ENCODE results near the gene ABCC4.

ABCC4 gene

GRCh38 chr13:95301183-95301967 lies at the start of gene ABCC4:
ABCC4 (minus strand) TSS chr13:95301451; CDS start chr13:95301314, 137 bp downstream.
- H3K27ac ChIP-seq (ENCODE audit: low read length), result no peak within 1 kb of the TSS
- H3K27me3 ChIP-seq (ENCODE audit: insufficient read depth, low read length), result peaks cover 32% of the 10 kb centered on the region
- peak within 1 kb of the TSS; percentile 83 for H3K4me3 ChIP-seq (ENCODE audit: low read length)
- H3K9ac ChIP-seq (ENCODE audit: low read depth, low read length), result peak within 1 kb of the TSS; percentile 60
- no peaks in the 10 kb centered on the region; the same call in 1 of the 2 replicates for H3K9me3 ChIP-seq (ENCODE audit: insufficient read depth, low read depth, low read length)
- H3K4me1 ChIP-seq (ENCODE audit: insufficient read depth, low read length), result no peaks in the 10 kb centered on the region
- no peaks in the 10 kb centered on the region for H3K36me3 ChIP-seq (ENCODE audit: insufficient read depth, low read depth, low read length)

GRCh38 chr13:95349267-95349666 lies 48.0 kb upstream of the ABCC4 start:
- no peak overlapping the region for H3K9ac ChIP-seq (ENCODE audit: low read depth, low read length)
- no peak overlapping the region for H3K4me3 ChIP-seq (ENCODE audit: low read length)
- no peaks in the 10 kb centered on the region for H3K27me3 ChIP-seq (ENCODE audit: insufficient read depth, low read length)
- no peaks in the 10 kb centered on the region for H3K4me1 ChIP-seq (ENCODE audit: insufficient read depth, low read length)
- no peaks in the 10 kb centered on the region for H3K9me3 ChIP-seq (ENCODE audit: insufficient read depth, low read depth, low read length)
- no peaks in the 10 kb centered on the region for H3K36me3 ChIP-seq (ENCODE audit: insufficient read depth, low read depth, low read length)
- no peak overlapping the region for H3K27ac ChIP-seq (ENCODE audit: low read length)

GRCh38 chr13:95343944-95344343 lies 42.7 kb upstream of the ABCC4 start:
- no peaks in the 10 kb centered on the region for H3K9me3 ChIP-seq (ENCODE audit: insufficient read depth, low read depth, low read length)
- no peaks in the 10 kb centered on the region for H3K4me1 ChIP-seq (ENCODE audit: insufficient read depth, low read length)
- no peaks in the 10 kb centered on the region for H3K36me3 ChIP-seq (ENCODE audit: insufficient read depth, low read depth, low read length)
- H3K27ac ChIP-seq (ENCODE audit: low read length), result no peak overlapping the region
- no peak overlapping the region for H3K4me3 ChIP-seq (ENCODE audit: low read length)
- no peak overlapping the region for H3K9ac ChIP-seq (ENCODE audit: low read depth, low read length)
- H3K27me3 ChIP-seq (ENCODE audit: insufficient read depth, low read length), result no peaks in the 10 kb centered on the region

GRCh38 chr13:95341441-95341840 lies 40.2 kb upstream of the ABCC4 start:
- Histone ChIP-seq H3K9ac (ENCODE audit: low read depth, low read length) (no peak overlapping the region), H3K36me3 (ENCODE audit: insufficient read depth, low read depth, low read length) (no peaks in the 10 kb centered on the region), H3K4me1 (ENCODE audit: insufficient read depth, low read length) (no peaks in the 10 kb centered on the region), H3K4me3 (ENCODE audit: low read length) (no peak overlapping the region), H3K27ac (ENCODE audit: low read length) (no peak overlapping the region), H3K27me3 (ENCODE audit: insufficient read depth, low read length) (no peaks in the 10 kb centered on the region), H3K9me3 (ENCODE audit: insufficient read depth, low read depth, low read length) (no peaks in the 10 kb centered on the region)

- H3K36me3 ChIP-seq (ENCODE audit: insufficient read depth, low read depth, low read length), result no peaks in the 10 kb centered on the region
- H3K27ac ChIP-seq (ENCODE audit: low read length), result no peak overlapping the region
- H3K4me1 ChIP-seq (ENCODE audit: insufficient read depth, low read length), result no peaks in the 10 kb centered on the region
- no peaks in the 10 kb centered on the region for H3K9me3 ChIP-seq (ENCODE audit: insufficient read depth, low read depth, low read length)
- no peaks in the 10 kb centered on the region for H3K27me3 ChIP-seq (ENCODE audit: insufficient read depth, low read length)
- H3K4me3 ChIP-seq (ENCODE audit: low read length), result no peak overlapping the region
- H3K9ac ChIP-seq (ENCODE audit: low read depth, low read length), result no peak overlapping the region
These were observed 37.7 kb upstream of the ABCC4 start for GRCh38 chr13:95338905-95339304.

- no peak overlapping the region for H3K4me3 ChIP-seq (ENCODE audit: low read length)
- no peak overlapping the region for H3K27ac ChIP-seq (ENCODE audit: low read length)
- no peaks in the 10 kb centered on the region for H3K36me3 ChIP-seq (ENCODE audit: insufficient read depth, low read depth, low read length)
These were observed 36.3 kb upstream of the ABCC4 start for GRCh38 chr13:95337597-95337996.

GRCh38 chr13:95335667-95336066 lies 34.4 kb upstream of the ABCC4 start:
- Histone ChIP-seq H3K27ac (ENCODE audit: low read length) (no peak overlapping the region), H3K4me3 (ENCODE audit: low read length) (no peak overlapping the region), H3K9me3 (ENCODE audit: insufficient read depth, low read depth, low read length) (no peaks in the 10 kb centered on the region), H3K27me3 (ENCODE audit: insufficient read depth, low read length) (no peaks in the 10 kb centered on the region), H3K9ac (ENCODE audit: low read depth, low read length) (no peak overlapping the region), H3K36me3 (ENCODE audit: insufficient read depth, low read depth, low read length) (no peaks in the 10 kb centered on the region), H3K4me1 (ENCODE audit: insufficient read depth, low read length) (no peaks in the 10 kb centered on the region)

More at GRCh38 chr13:95337597-95337996, 36.3 kb upstream of the ABCC4 start:
- Histone ChIP-seq H3K27me3 (ENCODE audit: insufficient read depth, low read length) (no peaks in the 10 kb centered on the region), H3K9ac (ENCODE audit: low read depth, low read length) (no peak overlapping the region), H3K9me3 (ENCODE audit: insufficient read depth, low read depth, low read length) (no peaks in the 10 kb centered on the region), H3K4me1 (ENCODE audit: insufficient read depth, low read length) (no peaks in the 10 kb centered on the region)

GRCh38 chr13:95328386-95328785 lies 27.1 kb upstream of the ABCC4 start:
- Histone ChIP-seq H3K4me1 (ENCODE audit: insufficient read depth, low read length) (no peaks in the 10 kb centered on the region), H3K9me3 (ENCODE audit: insufficient read depth, low read depth, low read length) (no peaks in the 10 kb centered on the region), H3K4me3 (ENCODE audit: low read length) (no peak overlapping the region), H3K9ac (ENCODE audit: low read depth, low read length) (no peak overlapping the region), H3K27me3 (ENCODE audit: insufficient read depth, low read length) (no peaks in the 10 kb centered on the region), H3K27ac (ENCODE audit: low read length) (no peak overlapping the region), H3K36me3 (ENCODE audit: insufficient read depth, low read depth, low read length) (no peaks in the 10 kb centered on the region)

GRCh38 chr13:95327190-95327589 lies 25.9 kb upstream of the ABCC4 start:
- Histone ChIP-seq H3K4me1 (ENCODE audit: insufficient read depth, low read length) (no peaks in the 10 kb centered on the region), H3K4me3 (ENCODE audit: low read length) (no peak overlapping the region), H3K27ac (ENCODE audit: low read length) (no peak overlapping the region), H3K36me3 (ENCODE audit: insufficient read depth, low read depth, low read length) (no peaks in the 10 kb centered on the region), H3K9me3 (ENCODE audit: insufficient read depth, low read depth, low read length) (no peaks in the 10 kb centered on the region), H3K27me3 (ENCODE audit: insufficient read depth, low read length) (no peaks in the 10 kb centered on the region), H3K9ac (ENCODE audit: low read depth, low read length) (no peak overlapping the region)

GRCh38 chr13:95326695-95327094 lies 25.4 kb upstream of the ABCC4 start:
- Histone ChIP-seq H3K27me3 (ENCODE audit: insufficient read depth, low read length) (no peaks in the 10 kb centered on the region), H3K36me3 (ENCODE audit: insufficient read depth, low read depth, low read length) (no peaks in the 10 kb centered on the region), H3K4me1 (ENCODE audit: insufficient read depth, low read length) (no peaks in the 10 kb centered on the region), H3K4me3 (ENCODE audit: low read length) (no peak overlapping the region), H3K9ac (ENCODE audit: low read depth, low read length) (no peak overlapping the region), H3K9me3 (ENCODE audit: insufficient read depth, low read depth, low read length) (no peaks in the 10 kb centered on the region), H3K27ac (ENCODE audit: low read length) (no peak overlapping the region)

- Histone ChIP-seq H3K4me3 (ENCODE audit: low read length) (no peak overlapping the region), H3K9me3 (ENCODE audit: insufficient read depth, low read depth, low read length) (no peaks in the 10 kb centered on the region), H3K9ac (ENCODE audit: low read depth, low read length) (no peak overlapping the region), H3K36me3 (ENCODE audit: insufficient read depth, low read depth, low read length) (no peaks in the 10 kb centered on the region), H3K27me3 (ENCODE audit: insufficient read depth, low read length) (no peaks in the 10 kb centered on the region), H3K27ac (ENCODE audit: low read length) (no peak overlapping the region), H3K4me1 (ENCODE audit: insufficient read depth, low read length) (no peaks in the 10 kb centered on the region)
These were observed 24.2 kb upstream of the ABCC4 start for GRCh38 chr13:95325485-95325884.

GRCh38 chr13:95323930-95324662 lies 22.8 kb upstream of the ABCC4 start:
- Histone ChIP-seq H3K4me3 (ENCODE audit: low read length) (no peak overlapping the region), H3K27me3 (ENCODE audit: insufficient read depth, low read length) (no peaks in the 10 kb centered on the region), H3K9me3 (ENCODE audit: insufficient read depth, low read depth, low read length) (no peaks in the 10 kb centered on the region), H3K4me1 (ENCODE audit: insufficient read depth, low read length) (no peaks in the 10 kb centered on the region), H3K9ac (ENCODE audit: low read depth, low read length) (no peak overlapping the region), H3K27ac (ENCODE audit: low read length) (no peak overlapping the region), H3K36me3 (ENCODE audit: insufficient read depth, low read depth, low read length) (no peaks in the 10 kb centered on the region)

All from iPS-20b (cell line).